HUES64 (cell line): ENCODE measurements around the gene ACER2. TPM values are rescaled to one million over a fixed set of nuclear protein-coding genes. Genes with fewer than 3 reads are reported as not detected.
A peak's percentile ranks its signal among the peaks of the same experiment; 100 is the strongest.

ENCODE experiments used
- H3K27ac ChIP-seq: 2 replicates; pipeline ENCODE4 v1.7.0; 2013; ENCODE audit warnings: low read depth, low read length, inconsistent platforms
- H3K27me3 ChIP-seq: 2 replicates; pipeline ENCODE4 v1.6.1; 2013; ENCODE audit warnings: mild to moderate bottlenecking, low read length; ENCODE audit not compliant: insufficient read depth
- H3K36me3 ChIP-seq: 2 replicates; pipeline ENCODE4 v1.6.1; 2013; ENCODE audit warnings: mild to moderate bottlenecking, low read length; ENCODE audit not compliant: insufficient read depth
- H3K4me1 ChIP-seq: 2 replicates; pipeline ENCODE4 v1.6.1; 2013; ENCODE audit warnings: mild to moderate bottlenecking, low read length, moderate library complexity; ENCODE audit not compliant: insufficient read depth
- H3K4me3 ChIP-seq: 2 replicates; pipeline ENCODE4 v1.5.1; 2013; ENCODE audit warnings: mild to moderate bottlenecking, low read length, moderate library complexity
- H3K9ac ChIP-seq: 2 replicates; pipeline ENCODE4 v1.6.1; 2013; ENCODE audit warnings: mild to moderate bottlenecking, low read depth, low read length
- H3K9me3 ChIP-seq: 2 replicates; pipeline ENCODE4 v1.6.1; 2013; ENCODE audit warnings: low read depth, low read length; ENCODE audit not compliant: insufficient read depth
- WGBS: fragments of 150-250, 120-280 bp; methylation state at CpG from one replicate; pipeline ENCODE4 v1.1.7; 2013; ENCODE audit warnings: missing lambda C conversion rate; 5-methylcytosine and 5-hydroxymethylcytosine counted together
- polyA plus RNA-seq, 2 experiments: library from polyadenylated mRNA; stranded (reverse); fragments of 50-300 nt; gene quantifications; one replicate each; pipeline ENCODE4 v1.2.3, GENCODE V29; 2013

Gene ACER2
- 5.1 TPM for polyA plus RNA-seq (2013, experiment 1 of 2)
- polyA plus RNA-seq (2013, experiment 2 of 2) = 5.3 TPM

- H3K27me3 ChIP-seq = peaks cover 9% of the 10 kb centered on the region
- H3K27ac ChIP-seq = peak within 1 kb of the TSS; percentile 89
- under 1% methylated on average over 61 of the region's 61 CpGs for WGBS
- peaks cover under 1% of the 10 kb centered on the region; the same call in 1 of the 2 replicates for H3K9me3 ChIP-seq
- peaks cover 4% of the 10 kb centered on the region; the same call in 1 of the 2 replicates for H3K4me1 ChIP-seq
- peak within 1 kb of the TSS; percentile 70 for H3K9ac ChIP-seq
- H3K36me3 ChIP-seq = peaks cover 5% of the 10 kb centered on the region; the same call in 1 of the 2 replicates
- peak within 1 kb of the TSS; percentile 62 for H3K4me3 ChIP-seq
These were observed at the start of gene ACER2 for GRCh38 chr9:19408693-19409400. TSS of gene ACER2 (plus strand) at chr9:19409009. CDS start at chr9:19409085, 76 bp downstream.

- Histone ChIP-seq H3K4me3 (no peak overlapping the region), H3K36me3 (peaks cover 73% of the 10 kb centered on the region), H3K9ac (no peak overlapping the region), H3K4me1 (no peaks in the 10 kb centered on the region), H3K27ac (no peak overlapping the region), H3K9me3 (no peaks in the 10 kb centered on the region), H3K27me3 (no peaks in the 10 kb centered on the region)
- WGBS = 100% methylated on average over 1 of the region's 2 CpGs
These were observed 39.7 kb upstream of the ACER2 start for GRCh38 chr9:19369107-19369506.

GRCh38 chr9:19371942-19372341, 36.9 kb upstream of the ACER2 start:
- no peaks in the 10 kb centered on the region for H3K9me3 ChIP-seq
- no peak overlapping the region for H3K27ac ChIP-seq
- WGBS = 87% methylated on average over 5 of the region's 5 CpGs
- H3K27me3 ChIP-seq = no peaks in the 10 kb centered on the region
- no peaks in the 10 kb centered on the region for H3K4me1 ChIP-seq
- no peak overlapping the region for H3K9ac ChIP-seq
- peaks cover 80% of the 10 kb centered on the region for H3K36me3 ChIP-seq
- H3K4me3 ChIP-seq = no peak overlapping the region

GRCh38 chr9:19372567-19372966, 36.2 kb upstream of the ACER2 start:
- no peak overlapping the region for H3K27ac ChIP-seq
- no peaks in the 10 kb centered on the region for H3K4me1 ChIP-seq
- no peaks in the 10 kb centered on the region for H3K27me3 ChIP-seq
- H3K9me3 ChIP-seq = no peaks in the 10 kb centered on the region
- no peak overlapping the region for H3K9ac ChIP-seq
- peaks cover 83% of the 10 kb centered on the region for H3K36me3 ChIP-seq
- H3K4me3 ChIP-seq = no peak overlapping the region
- 91% methylated on average over 8 of the region's 8 CpGs for WGBS

GRCh38 chr9:19373527-19373926, 35.3 kb upstream of the ACER2 start:
- no peak overlapping the region for H3K9ac ChIP-seq
- H3K4me3 ChIP-seq = no peak overlapping the region
- H3K9me3 ChIP-seq = no peaks in the 10 kb centered on the region
- peaks cover 85% of the 10 kb centered on the region for H3K36me3 ChIP-seq
- no peak overlapping the region for H3K27ac ChIP-seq
- H3K27me3 ChIP-seq = no peaks in the 10 kb centered on the region
- H3K4me1 ChIP-seq = peaks cover 4% of the 10 kb centered on the region; the same call in 1 of the 2 replicates

GRCh38 chr9:19375538-19375937, 33.3 kb upstream of the ACER2 start:
- Histone ChIP-seq H3K27ac (peak overlapping the region; percentile 12; the same call in 1 of the 2 replicates), H3K9me3 (no peaks in the 10 kb centered on the region), H3K9ac (no peak overlapping the region), H3K4me1 (peaks cover 9% of the 10 kb centered on the region; the same call in 1 of the 2 replicates), H3K27me3 (no peaks in the 10 kb centered on the region), H3K36me3 (peaks cover 81% of the 10 kb centered on the region), H3K4me3 (no peak overlapping the region)

GRCh38 chr9:19376931-19377330, 31.9 kb upstream of the ACER2 start:
- H3K27ac ChIP-seq = 0 out of 2 replicates have a peak overlapping the region, but pooled peaks have one; percentile 1
- 86% methylated on average over 2 of the region's 2 CpGs for WGBS

GRCh38 chr9:19378164-19378563, 30.6 kb upstream of the ACER2 start:
- WGBS = 85% methylated on average over 4 of the region's 4 CpGs
- Histone ChIP-seq H3K4me3 (peak overlapping the region; percentile 86), H3K36me3 (peaks cover 65% of the 10 kb centered on the region), H3K27ac (peak overlapping the region; percentile 91), H3K9me3 (no peaks in the 10 kb centered on the region), H3K9ac (peak overlapping the region; percentile 99), H3K4me1 (peaks cover 9% of the 10 kb centered on the region; the same call in 1 of the 2 replicates), H3K27me3 (no peaks in the 10 kb centered on the region)

More at GRCh38 chr9:19376931-19377330, 31.9 kb upstream of the ACER2 start:
- peak overlapping the region; percentile 86; the same call in 1 of the 2 replicates for H3K4me3 ChIP-seq
- H3K9me3 ChIP-seq = no peaks in the 10 kb centered on the region
- H3K9ac ChIP-seq = peak overlapping the region; percentile 99; the same call in 1 of the 2 replicates
- peaks cover 69% of the 10 kb centered on the region for H3K36me3 ChIP-seq
- peaks cover 9% of the 10 kb centered on the region; the same call in 1 of the 2 replicates for H3K4me1 ChIP-seq
- H3K27me3 ChIP-seq = no peaks in the 10 kb centered on the region

- H3K27me3 ChIP-seq = no peaks in the 10 kb centered on the region
- H3K27ac ChIP-seq = peak overlapping the region; percentile 91
- H3K9ac ChIP-seq = peak overlapping the region; percentile 99
- H3K4me3 ChIP-seq = peak overlapping the region; percentile 86
- peaks cover 9% of the 10 kb centered on the region; the same call in 1 of the 2 replicates for H3K4me1 ChIP-seq
- H3K36me3 ChIP-seq = peaks cover 60% of the 10 kb centered on the region
- 41% methylated on average over 7 of the region's 7 CpGs for WGBS
- no peaks in the 10 kb centered on the region for H3K9me3 ChIP-seq
These were observed 30.2 kb upstream of the ACER2 start for GRCh38 chr9:19378647-19379046.

- H3K27me3 ChIP-seq = no peaks in the 10 kb centered on the region
- WGBS = 5% methylated on average over 12 of the region's 12 CpGs
- peak overlapping the region; percentile 86 for H3K4me3 ChIP-seq
- peak overlapping the region; percentile 91 for H3K27ac ChIP-seq
- peaks cover 53% of the 10 kb centered on the region for H3K36me3 ChIP-seq
- peaks cover 9% of the 10 kb centered on the region; the same call in 1 of the 2 replicates for H3K4me1 ChIP-seq
- H3K9ac ChIP-seq = peak overlapping the region; percentile 99
- no peaks in the 10 kb centered on the region for H3K9me3 ChIP-seq
These were observed 29.5 kb upstream of the ACER2 start for GRCh38 chr9:19379283-19379682.

- H3K27me3 ChIP-seq = no peaks in the 10 kb centered on the region
- H3K27ac ChIP-seq = peak overlapping the region; percentile 91
- H3K9ac ChIP-seq = peak overlapping the region; percentile 99
- peaks cover 9% of the 10 kb centered on the region; the same call in 1 of the 2 replicates for H3K4me1 ChIP-seq
- peaks cover 50% of the 10 kb centered on the region for H3K36me3 ChIP-seq
- peak overlapping the region; percentile 86 for H3K4me3 ChIP-seq
- H3K9me3 ChIP-seq = no peaks in the 10 kb centered on the region
- under 1% methylated on average over 30 of the region's 30 CpGs for WGBS
These were observed 29.1 kb upstream of the ACER2 start for GRCh38 chr9:19379697-19380046.
